Measurements from ENCODE around the gene NPTX1.

The NPTX1 gene

GRCh38 chr17:80431246-80432195 lies 44.9 kb downstream of the NPTX1 start:
- no peak overlapping the region for H3K4me3 ChIP-seq (ENCODE audit: low read depth, low read length)
- DNase-seq (ENCODE audit: low read depth), result no peak
- TF ChIP-seq, protein P1, sequence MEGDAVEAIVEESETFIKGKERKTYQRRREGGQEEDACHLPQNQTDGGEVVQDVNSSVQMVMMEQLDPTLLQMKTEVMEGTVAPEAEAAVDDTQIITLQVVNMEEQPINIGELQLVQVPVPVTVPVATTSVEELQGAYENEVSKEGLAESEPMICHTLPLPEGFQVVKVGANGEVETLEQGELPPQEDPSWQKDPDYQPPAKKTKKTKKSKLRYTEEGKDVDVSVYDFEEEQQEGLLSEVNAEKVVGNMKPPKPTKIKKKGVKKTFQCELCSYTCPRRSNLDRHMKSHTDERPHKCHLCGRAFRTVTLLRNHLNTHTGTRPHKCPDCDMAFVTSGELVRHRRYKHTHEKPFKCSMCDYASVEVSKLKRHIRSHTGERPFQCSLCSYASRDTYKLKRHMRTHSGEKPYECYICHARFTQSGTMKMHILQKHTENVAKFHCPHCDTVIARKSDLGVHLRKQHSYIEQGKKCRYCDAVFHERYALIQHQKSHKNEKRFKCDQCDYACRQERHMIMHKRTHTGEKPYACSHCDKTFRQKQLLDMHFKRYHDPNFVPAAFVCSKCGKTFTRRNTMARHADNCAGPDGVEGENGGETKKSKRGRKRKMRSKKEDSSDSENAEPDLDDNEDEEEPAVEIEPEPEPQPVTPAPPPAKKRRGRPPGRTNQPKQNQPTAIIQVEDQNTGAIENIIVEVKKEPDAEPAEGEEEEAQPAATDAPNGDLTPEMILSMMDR (IDR thresholded peaks at IDR 0.05; ENCODE audit: low read depth, low read length, missing control alignments), result no peak

DNA sequence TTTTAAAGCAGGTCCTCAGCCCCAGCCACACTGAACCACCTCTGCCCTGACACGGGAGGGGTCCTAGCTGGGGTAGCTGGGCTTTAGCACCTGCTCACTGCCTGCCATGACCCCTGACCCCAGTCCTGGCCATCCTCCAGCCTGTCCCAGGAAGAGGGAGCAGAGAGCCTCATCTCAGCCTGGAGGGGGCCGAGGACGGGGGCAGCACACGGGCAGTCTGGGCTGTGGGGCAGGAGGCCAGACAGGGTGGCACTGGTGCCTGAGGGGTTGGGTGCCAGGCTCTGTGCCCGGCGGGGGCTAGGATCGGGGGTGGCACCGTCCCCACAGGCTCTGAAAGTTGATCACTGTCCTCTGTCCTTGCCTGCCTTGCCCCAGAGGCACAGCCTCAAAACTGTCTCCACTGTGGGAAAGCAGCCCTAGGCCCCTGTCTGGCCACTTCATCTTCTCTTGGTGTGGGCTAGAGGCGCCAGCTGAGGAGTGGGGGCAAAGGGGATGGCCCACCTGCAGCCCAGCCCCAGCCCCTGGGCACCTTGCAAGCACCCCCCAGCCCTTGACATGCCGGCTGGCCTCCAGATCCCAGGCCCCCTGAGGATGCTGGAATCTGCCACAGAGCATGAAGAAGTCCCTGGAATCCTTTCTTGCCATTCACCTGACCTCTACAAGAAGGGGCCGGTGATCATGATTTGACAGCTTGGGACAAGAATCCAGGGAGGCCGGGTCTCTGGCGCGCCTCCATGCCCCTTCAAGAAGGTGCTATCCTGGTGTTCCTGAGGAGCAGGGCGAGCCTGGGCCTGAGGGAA lies 45.8 kb downstream of the NPTX1 start:
- no peak overlapping the region for H3K4me3 ChIP-seq (ENCODE audit: low read depth, low read length)
- no peak for DNase-seq (ENCODE audit: low read depth)
- TF ChIP-seq, protein P1 (IDR thresholded peaks at IDR 0.05; ENCODE audit: low read depth, low read length, missing control alignments), result no peak

GRCh38 chr17:80429356-80430275 lies 46.8 kb downstream of the NPTX1 start:
- H3K4me3 ChIP-seq (ENCODE audit: low read depth, low read length), result no peak overlapping the region
- no peak for DNase-seq (ENCODE audit: low read depth)
- TF ChIP-seq, protein P1 (IDR thresholded peaks at IDR 0.05; ENCODE audit: low read depth, low read length, missing control alignments), result no peak

DNA sequence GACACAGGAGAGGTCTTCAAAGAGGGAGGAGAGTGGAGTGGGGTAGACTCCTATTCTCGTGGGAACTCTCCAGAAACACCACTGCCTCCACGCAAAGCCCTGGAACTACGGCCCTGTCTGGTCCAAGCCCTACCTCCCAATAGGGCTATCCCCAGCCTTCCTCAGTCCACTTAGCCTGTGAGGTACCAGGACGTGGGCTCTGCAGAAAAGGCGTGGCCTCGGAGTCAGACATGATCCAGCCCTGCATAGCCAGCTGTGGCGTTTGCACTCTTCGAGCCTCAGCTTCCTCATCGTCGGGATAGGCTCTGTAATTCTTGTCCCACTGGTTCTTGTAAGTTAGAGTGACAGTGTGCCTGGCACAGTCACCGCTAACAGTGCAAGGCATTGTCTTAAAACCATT lies 47.6 kb downstream of the NPTX1 start:
- DNase-seq (ENCODE audit: low read depth), result no peak
- TF ChIP-seq, protein P1 (IDR thresholded peaks at IDR 0.05; ENCODE audit: low read depth, low read length, missing control alignments), result no peak

GRCh38 chr17:80428363-80428762 lies 48.0 kb downstream of the NPTX1 start:
- H3K4me3 ChIP-seq (ENCODE audit: low read depth, low read length), result no peak overlapping the region
- no peak for DNase-seq (ENCODE audit: low read depth)
- TF ChIP-seq, protein P1 (IDR thresholded peaks at IDR 0.05; ENCODE audit: low read depth, low read length, missing control alignments), result no peak

More for the DNA sequence above, 47.6 kb downstream of the NPTX1 start:
- no peak overlapping the region for H3K4me3 ChIP-seq (ENCODE audit: low read depth, low read length)

Data from GM12864 (cell line).